Stimulated activated CD4-positive, alpha-beta T cell treated with anti-CD3 and anti-CD28 coated beads, Interleukin-1b, Interleukin-23, amount 100 ng/mL, for 1 hour (primary cell): ENCODE measurements around the gene FAM72D.
"Not testable (repeated sequence)": the region's sequence is repeated elsewhere in the genome, so short reads cannot be mapped to it uniquely, and the experiment has no call there.

Source experiments
- DNase-seq, 2 donors: peaks; one replicate each; pipeline ENCODE4 v3.0.0-alpha.2; 2020; ENCODE audit warnings: low read depth in 2 of 2

Gene FAM72D

GRCh38 chr1:145095284-145096057, at the start of gene FAM72D, which contains the start of gene SRGAP2B:
Gene FAM72D, plus strand, starts transcription at chr1:145095974. Its CDS starts 874 bp downstream, at chr1:145096848.
Gene SRGAP2B, minus strand, starts transcription at chr1:145095328. Its CDS starts 2,427 bp downstream, at chr1:145092901.
- DNase-seq, result not testable (repeated sequence)

DNA sequence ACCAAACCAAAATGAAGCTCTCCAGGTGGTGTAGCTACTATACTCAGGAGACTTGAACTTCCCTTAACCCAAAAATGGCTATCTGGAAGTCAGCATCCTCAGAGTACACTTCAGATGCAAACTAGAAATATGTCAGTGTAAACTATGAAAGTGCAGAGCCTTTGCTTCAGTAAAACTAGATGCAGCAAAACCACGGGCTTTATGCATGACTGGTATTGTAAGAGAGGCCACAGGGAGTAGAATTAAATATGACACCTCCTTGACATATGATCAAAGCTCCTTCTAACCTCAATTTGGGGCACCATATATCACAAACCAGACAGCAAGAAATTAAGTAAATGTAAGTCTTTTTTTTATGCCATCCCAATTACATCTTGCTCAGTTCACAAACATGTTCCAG, 48.2 kb upstream of the FAM72D start:
- DNase-seq, result not testable (repeated sequence)

DNA sequence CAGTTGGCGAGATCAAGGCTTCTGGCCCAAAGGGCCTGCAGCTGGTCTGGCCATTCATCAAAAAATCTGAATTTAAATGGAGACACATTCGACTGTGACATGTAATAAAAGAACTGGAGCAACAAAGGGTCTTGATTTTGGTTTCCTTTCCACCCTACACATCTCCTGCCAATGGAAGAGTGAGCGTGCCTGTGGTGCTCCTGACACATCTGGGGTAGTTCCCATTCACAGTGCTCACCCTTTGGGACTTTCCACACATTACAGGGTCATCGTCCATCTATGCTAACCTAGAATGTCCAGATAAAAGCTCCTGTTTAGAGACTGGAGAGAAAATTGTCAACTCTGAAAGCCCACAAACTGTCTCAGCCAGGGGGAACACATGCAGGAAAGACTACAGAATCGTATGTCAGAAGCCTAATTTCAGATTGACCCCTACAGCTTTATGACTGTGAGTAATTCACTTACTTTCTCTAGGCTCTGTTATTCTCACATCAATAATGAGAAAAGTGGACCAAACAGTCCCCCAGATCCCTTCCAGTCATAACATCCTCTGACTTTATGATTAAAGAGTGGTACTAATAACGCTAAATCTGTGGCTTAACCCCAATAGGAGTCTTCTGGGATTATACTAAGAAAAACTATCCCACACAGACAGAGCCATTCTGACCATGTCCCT, 47.5 kb upstream of the FAM72D start:
- DNase-seq, result not testable (repeated sequence)

DNA sequence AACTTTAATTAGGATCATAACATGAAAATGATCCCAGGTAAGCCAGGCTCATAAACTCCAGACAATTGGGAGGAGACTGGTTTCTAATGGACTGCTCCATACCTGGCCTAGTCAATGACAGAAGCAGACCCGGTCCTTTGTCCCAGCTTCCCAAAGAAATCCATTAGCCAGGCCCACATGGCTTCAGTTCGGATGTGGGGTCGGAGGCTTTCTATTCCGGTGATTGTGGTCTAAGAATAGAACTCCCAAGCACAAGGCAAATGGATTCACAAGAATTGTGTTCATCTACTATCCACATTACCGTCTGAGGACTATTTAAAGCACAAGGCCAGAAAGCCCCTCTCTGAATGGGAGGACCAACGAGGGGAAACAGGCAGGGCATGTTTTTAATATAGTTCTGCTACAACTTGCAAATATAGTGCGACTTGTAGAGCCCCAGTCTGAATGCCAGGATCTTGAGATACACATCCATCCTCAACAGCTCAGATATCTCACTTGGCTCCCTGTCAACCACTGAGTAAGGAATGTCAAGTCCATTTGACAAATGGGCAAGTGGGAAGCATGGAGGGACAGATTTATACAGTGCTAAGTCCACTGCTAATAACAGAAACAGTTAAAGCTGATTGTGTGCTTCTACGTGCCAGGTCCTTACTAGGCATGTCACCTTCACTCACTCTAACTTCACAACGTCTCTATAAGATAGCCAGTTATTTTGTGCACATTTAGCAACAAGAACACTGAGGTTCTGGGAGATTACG, 43.6 kb upstream of the FAM72D start:
- DNase-seq, result not testable (repeated sequence)

DNA sequence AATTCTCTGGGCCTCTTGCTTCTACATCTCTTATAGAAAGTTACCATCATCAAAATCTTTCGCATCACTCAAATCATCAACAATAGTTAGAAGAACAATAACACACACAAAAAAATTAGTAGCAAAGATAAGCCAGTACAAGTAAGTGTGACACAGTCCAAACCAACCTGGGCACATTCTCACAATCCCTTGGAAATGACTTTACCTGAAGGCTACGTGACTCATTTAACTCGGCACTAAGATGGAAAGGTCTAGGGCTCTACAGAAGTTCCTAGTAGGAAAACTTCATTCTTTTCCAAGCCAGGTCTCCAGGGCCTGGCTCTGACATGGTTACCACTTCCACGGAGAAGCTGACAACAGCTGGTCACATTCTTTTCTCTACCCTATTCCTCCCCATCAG, 42.3 kb upstream of the FAM72D start:
- DNase-seq, result not testable (repeated sequence)

DNA sequence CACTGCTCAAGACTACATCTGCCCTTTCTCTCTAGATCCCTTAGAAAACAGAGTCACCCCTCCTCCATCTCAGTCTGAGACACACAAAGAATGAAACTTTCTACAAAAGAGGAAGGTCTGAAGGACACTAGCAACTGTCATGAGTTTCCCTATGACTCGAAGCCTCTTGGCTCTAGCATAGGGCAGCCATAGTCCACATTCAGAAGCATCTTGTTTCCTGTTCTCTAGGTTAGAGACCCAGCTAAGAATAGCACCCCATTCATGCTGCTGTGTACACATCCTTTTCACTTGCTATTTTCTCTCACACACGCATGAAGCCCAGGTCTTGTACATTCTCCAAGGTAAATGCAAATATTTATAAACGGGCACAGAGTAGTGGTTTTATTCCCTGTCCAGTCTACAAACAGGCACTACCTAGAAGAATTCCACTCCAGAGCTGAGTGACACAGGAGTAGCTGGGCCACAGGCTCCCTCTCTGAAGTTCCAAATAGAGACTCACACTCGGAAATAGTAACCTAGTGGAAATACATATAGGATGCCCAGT, 40.5 kb upstream of the FAM72D start:
- not testable (repeated sequence) for DNase-seq

GRCh38 chr1:145058184-145058583, 37.6 kb upstream of the FAM72D start:
- not testable (repeated sequence) for DNase-seq

DNA sequence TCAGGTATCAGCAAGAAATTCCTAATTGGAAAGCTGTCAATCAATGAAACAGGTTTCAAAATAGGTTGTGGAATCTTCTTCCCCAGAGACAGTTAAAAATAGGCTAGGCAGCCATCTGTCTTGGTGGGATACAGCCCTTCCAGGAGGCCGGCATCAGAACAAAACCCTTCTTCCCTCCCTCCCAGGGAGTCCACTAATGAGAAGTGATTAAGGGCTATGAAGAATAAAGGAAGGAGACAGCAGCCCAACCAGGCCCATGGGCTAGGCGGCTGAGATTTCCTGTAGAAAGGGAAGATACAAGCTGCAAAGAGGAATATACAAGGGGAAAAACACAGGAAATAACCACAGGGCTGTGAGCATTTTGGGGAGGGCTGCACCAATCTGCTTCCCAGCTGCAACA, 32.5 kb upstream of the FAM72D start:
- DNase-seq, result not testable (repeated sequence)

- DNase-seq, result not testable (repeated sequence)
Measured at GRCh38 chr1:145063941-145064648, 31.7 kb upstream of the FAM72D start.

GRCh38 chr1:145065194-145065826, 30.5 kb upstream of the FAM72D start:
- DNase-seq, result not testable (repeated sequence)

DNA sequence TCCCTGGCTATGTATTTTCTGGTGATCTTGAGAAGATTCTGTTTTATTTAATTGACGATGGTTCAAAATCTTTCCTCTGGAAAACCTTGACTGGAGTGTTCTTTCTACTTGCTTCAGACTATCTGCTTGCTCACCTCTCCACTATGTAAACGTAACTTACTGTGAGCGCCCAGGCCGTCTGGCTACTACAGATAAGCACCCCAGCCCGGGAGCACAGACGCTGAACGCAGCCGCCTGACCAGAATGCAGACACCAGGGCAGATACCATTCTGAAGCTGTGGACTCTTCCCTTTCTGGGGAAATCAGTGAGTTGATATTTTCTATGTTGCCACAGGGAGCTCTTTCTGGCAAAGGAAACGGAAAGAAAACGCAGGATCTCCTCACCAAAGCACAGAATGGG, 29.3 kb upstream of the FAM72D start:
- not testable (repeated sequence) for DNase-seq

DNA sequence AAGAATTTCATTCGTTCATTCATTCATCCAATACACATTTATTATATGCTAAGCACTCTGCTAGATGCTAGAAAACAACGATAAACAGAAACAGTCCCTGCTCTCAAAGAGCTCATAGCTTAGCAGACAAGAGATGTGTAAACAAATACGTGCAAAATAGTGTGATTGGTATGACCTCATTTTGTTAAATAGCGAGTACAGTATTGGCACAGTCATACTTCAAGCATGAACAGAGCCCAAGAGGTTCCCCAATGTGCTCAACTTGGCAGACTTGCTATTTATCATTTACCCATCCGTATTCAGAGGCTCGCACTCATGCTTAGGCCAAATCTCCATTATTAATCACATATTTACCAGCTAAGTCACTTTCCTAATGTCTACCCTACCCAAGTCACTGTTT, 24.2 kb upstream of the FAM72D start:
- not testable (repeated sequence) for DNase-seq

DNA sequence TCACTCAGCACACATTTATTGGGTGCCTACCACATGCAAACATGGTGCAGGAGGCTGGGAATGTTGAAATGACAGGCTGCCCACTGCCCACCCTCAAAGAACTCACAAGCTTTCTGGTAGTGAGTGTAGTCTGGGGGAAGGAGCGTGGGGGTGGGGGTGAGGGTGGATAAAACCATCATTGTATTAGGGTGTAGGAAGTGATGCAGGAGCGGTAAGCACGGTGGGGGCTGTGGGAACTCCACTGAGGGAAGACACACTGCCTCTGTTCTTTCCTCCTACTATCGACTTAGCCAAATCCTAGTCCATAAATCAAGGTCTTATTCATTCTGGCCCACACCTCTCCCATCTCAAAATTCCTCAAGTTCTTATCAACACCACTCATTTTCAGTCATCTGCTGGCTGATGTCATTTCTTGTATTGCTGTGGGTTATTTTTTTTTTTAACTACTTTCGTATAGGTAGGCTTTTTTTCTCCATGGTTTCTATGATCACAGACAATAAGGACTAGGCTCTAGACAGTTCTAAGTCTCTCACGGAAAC, 21.7 kb upstream of the FAM72D start:
- not testable (repeated sequence) for DNase-seq

GRCh38 chr1:145076877-145077276, 18.9 kb upstream of the FAM72D start:
- DNase-seq, result not testable (repeated sequence)

DNA sequence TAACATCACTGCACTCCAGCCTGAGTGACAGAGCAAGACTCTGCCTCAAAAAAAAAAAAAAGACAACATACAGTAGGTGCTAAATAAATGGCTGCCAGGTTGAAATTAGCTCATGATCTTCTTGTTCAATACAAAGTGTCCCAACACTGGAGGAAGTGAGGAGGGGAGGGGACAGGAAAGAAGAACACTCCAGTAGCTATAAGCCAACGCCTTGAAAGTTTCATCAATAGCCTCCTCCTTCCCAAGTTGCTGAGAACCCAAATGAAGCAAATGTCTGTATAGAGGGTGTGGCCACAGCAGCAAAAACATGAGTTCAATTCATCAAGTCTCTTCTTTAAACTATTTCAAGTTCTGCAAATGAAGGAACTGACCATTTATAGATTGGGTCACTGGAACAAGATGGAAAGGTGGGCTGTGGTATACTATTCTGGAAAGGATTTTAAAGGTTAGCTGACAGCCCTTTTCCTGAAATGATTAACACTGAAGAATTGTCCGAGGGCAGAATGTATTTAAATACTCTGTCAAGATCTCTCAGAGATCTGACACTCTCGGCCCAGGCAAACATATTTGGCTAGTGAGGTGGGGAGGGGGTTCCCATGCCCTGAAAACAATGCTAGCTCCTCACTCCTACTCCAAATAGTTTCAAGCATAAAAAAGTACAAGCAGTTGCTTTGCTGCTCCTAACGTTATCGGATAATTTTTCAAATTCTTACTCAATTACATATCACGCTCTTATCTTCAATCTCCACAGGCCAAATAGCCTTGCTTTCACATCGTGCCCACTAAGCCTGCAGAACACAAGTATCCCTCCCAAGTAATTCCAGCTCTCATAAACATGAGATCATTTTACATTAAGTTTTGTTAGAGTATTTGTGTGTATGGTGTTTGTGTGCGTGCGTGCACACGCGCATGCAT, 17.6 kb upstream of the FAM72D start:
- not testable (repeated sequence) for DNase-seq

GRCh38 chr1:145078787-145079370, 16.9 kb upstream of the FAM72D start:
- not testable (repeated sequence) for DNase-seq

- not testable (repeated sequence) for DNase-seq
Measured at GRCh38 chr1:145079737-145080136, 16.0 kb upstream of the FAM72D start.

GRCh38 chr1:145080193-145080592, 15.6 kb upstream of the FAM72D start:
- DNase-seq, result not testable (repeated sequence)
